Gastroesophageal sphincter (tissue), 4 donors: ENCODE data around the gene OR1G1. TPM values are rescaled to one million over a fixed set of nuclear protein-coding genes. Genes with fewer than 3 reads are reported as not detected.
"Not testable (repeated sequence)": the region's sequence is repeated elsewhere in the genome, so short reads cannot be mapped to it uniquely, and the experiment has no call there.

Source experiments
- ATAC-seq: fragments of 150-250 bp; one replicate; pipeline ENCODE4 v1.9.1; 2016; ENCODE audit warnings: mild to moderate bottlenecking, moderate library complexity
- H3K27ac ChIP-seq, 4 donors: fragments of 200-600 bp; sonication (generic) in 3 of 4; 1 replicate in 3 of 4; 2 replicates in 1 of 4; pipeline ENCODE4 v1.5.1; 2016 to 2019
- H3K27me3 ChIP-seq: fragments of 200-600 bp; sonication (generic); one replicate; pipeline ENCODE4 v1.5.1; 2019
- H3K36me3 ChIP-seq, 2 donors: fragments of 200-600 bp; sonication (generic); one replicate each; pipeline ENCODE4 v1.5.1; 2019; ENCODE audit warnings: control low read depth in 1 of 2
- H3K4me1 ChIP-seq, 3 donors: fragments of 200-600 bp; sonication (generic); 1 replicate in 2 of 3; 2 replicates in 1 of 3; pipeline ENCODE4 v1.5.1; 2016 to 2019; ENCODE audit warnings: control low read depth in 2 of 3
- H3K4me3 ChIP-seq, 2 donors: fragments of 200-600 bp; sonication (generic); one replicate each; pipeline ENCODE4 v1.5.1; 2019; ENCODE audit warnings: mild to moderate bottlenecking in 1 of 2, moderate library complexity in 1 of 2
- H3K9me3 ChIP-seq, 3 donors: fragments of 200-600 bp; sonication (generic); one replicate each; pipeline ENCODE4 v1.5.1; 2017 to 2019; ENCODE audit warnings: control low read depth in 2 of 3
- CTCF ChIP-seq, 4 experiments: fragments of 200-600 bp in 2 of 4; fragments of 450-650 bp in 2 of 4; sonication (generic) in 1 of 4; IDR thresholded peaks; one replicate each; pipeline ENCODE4 v1.5.1; 2017 to 2019; ENCODE audit warnings: antibody characterized with exemption in 4 of 4, mild to moderate bottlenecking in 2 of 4, moderate library complexity in 2 of 4
- EP300 ChIP-seq: sonication (generic); formaldehyde crosslinking; IDR thresholded peaks from one replicate; pipeline ENCODE4 v1.6.1; 2017; ENCODE audit warnings: antibody characterized with exemption, mild to moderate bottlenecking
- POLR2A ChIP-seq, 2 donors: fragments of 450-650 bp; IDR thresholded peaks; one replicate each; pipeline ENCODE4 v1.6.1; 2017; ENCODE audit warnings: antibody characterized with exemption in 2 of 2, mild to moderate bottlenecking in 2 of 2, moderate library complexity in 1 of 2
- POLR2AphosphoS5 ChIP-seq: sonication (generic); formaldehyde crosslinking; IDR thresholded peaks from one replicate; pipeline ENCODE4 v1.6.1; 2017; ENCODE audit warnings: antibody characterized with exemption
- WGBS, 2 donors: methylation state at CpG; one replicate each; pipeline ENCODE4 v1.1.5; 2018; ENCODE audit warnings: low coverage in 1 of 2; 5-methylcytosine and 5-hydroxymethylcytosine counted together
- total RNA-seq, 4 donors: library from RNA; depleted of rRNA; stranded (reverse); fragments of >200 nt; gene quantifications; one replicate each; pipeline ENCODE4 v1.1.0, GENCODE V29; 2016

The OR1G1 gene
- total RNA-seq: not detected

DNA sequence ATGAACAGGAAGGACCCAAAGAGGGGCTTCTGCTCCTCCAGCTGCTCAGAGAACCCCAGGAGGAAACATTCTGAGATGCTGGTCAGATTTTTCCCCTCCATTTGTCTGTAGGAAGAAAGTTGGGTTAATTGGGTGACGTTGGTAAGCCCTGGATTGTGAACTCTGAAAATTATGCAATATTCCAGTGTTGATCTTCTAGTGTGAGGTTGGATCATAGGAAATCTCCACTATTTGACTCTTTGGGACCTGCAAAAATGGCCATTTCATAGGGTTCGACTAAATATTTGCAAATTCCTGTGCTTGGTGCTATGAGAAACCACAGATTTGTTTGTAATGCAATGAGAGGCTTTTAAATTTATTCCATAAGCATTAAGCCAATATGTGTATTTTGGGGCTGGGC lies at the start of gene OR1G1:
TSS of gene OR1G1 (minus strand) at position 101 of the 400 bp plus-strand sequence. CDS start at position 101, 0 bp downstream.
- no peaks in the 10 kb centered on the region for H3K4me1 ChIP-seq
- 55 to 71% methylated on average over 2 of the region's 2 CpGs for WGBS, 2 donors
- ATAC-seq: no peak
- H3K36me3 ChIP-seq: no peaks in the 10 kb centered on the region
- no peak for TF ChIP-seq POLR2AphosphoS5
- no peak for TF ChIP-seq CTCF (IDR thresholded peaks at IDR 0.05)
- no peak for TF ChIP-seq EP300
- no peak for TF ChIP-seq POLR2A (IDR thresholded peaks at IDR 0.05)
- H3K9me3 ChIP-seq: no peaks in the 10 kb centered on the region
- no peak within 1 kb of the TSS for H3K4me3 ChIP-seq
- peaks cover 42% of the 10 kb centered on the region for H3K27me3 ChIP-seq
- no peak within 1 kb of the TSS for H3K27ac ChIP-seq

- Histone ChIP-seq H3K36me3 (no peaks in the 10 kb centered on the region), H3K27ac (no peak overlapping the region), H3K4me1 (no peaks in the 10 kb centered on the region), H3K4me3 (no peak overlapping the region), H3K9me3 (peaks cover 0 to 24% (median 0%) of the 10 kb centered on the region in 3 donors), H3K27me3 (peaks cover 10% of the 10 kb centered on the region)
- no peak for TF ChIP-seq POLR2AphosphoS5
- no peak for ATAC-seq
- WGBS, 2 donors: 40 to 63% methylated on average over 1 to 5 of the region's 5 CpGs
These were observed 40.2 kb upstream of the OR1G1 start for GRCh38 chr17:3167574-3167973.

GRCh38 chr17:3157218-3157617 lies 29.9 kb upstream of the OR1G1 start:
- Histone ChIP-seq H3K4me3 (no peak overlapping the region), H3K4me1 (no peaks in the 10 kb centered on the region), H3K36me3 (no peaks in the 10 kb centered on the region), H3K9me3 (peaks cover 0 to 6% (median 0%) of the 10 kb centered on the region in 3 donors), H3K27ac (no peak overlapping the region), H3K27me3 (peaks cover 22% of the 10 kb centered on the region)
- 77 to 86% methylated on average over 1 of the region's 1 CpG for WGBS, 2 donors
- TF ChIP-seq POLR2A (IDR thresholded peaks at IDR 0.05) (no peak), CTCF (IDR thresholded peaks at IDR 0.05) (no peak), EP300 (no peak), POLR2AphosphoS5 (no peak)
- ATAC-seq: no peak

DNA sequence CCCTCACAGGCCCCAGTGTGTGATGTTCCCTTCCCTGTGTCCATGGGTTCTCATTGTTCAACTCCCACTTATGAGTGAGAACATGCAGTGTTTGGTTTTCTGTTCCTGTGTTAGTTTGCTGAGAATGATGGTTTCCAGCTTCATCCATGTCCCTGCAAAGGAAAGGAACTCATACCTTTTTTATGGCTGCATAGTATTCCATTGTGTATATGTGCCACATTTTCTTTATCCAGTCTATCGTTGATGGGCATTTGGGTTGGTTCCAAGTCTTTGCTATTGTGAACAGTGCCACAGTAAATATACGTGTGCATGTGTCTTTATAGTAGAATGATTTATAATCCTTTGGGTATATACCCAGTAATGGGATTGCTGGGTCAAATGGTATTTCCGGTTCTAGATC lies 10.1 kb upstream of the OR1G1 start:
- H3K36me3 ChIP-seq, H3K27me3 ChIP-seq, H3K27ac ChIP-seq, H3K4me3 ChIP-seq, H3K4me1 ChIP-seq, ATAC-seq: not testable (repeated sequence)
- H3K9me3 ChIP-seq: peaks cover 0 to 13% (median 0%) of the 10 kb centered on the region in 3 donors
- WGBS, 2 donors: 67 to 87% methylated on average over 3 of the region's 3 CpGs

DNA sequence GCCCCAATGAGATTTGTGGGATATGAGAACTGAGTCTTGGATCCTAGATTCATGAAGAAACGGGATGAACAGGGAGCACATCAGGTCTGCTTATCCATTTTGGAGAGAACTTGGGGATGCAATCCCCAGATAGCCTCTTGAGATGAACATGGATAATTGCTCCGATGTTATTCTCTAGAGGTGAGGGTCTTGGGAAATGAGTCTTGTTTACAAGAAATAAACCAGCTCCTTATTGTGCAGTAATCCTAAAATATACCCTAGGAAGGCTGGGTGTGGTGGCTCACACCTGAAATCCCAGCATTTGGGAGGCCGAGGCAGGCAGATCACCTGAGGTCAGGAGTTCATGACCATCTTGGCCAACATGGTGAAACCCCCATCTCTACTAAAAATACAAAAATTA lies 23.0 kb downstream of the OR1G1 start, which contains the start of gene OR1D2:
TSS of gene OR1D2 (minus strand) at position 101 of the 400 bp plus-strand sequence. CDS start 11,426 bp downstream, outside the sequence.
- WGBS, 2 donors: 58 to 63% methylated on average over 3 of the region's 3 CpGs
- no peaks in the 10 kb centered on the region for H3K36me3 ChIP-seq
- ATAC-seq: no peak
- peaks cover 6% of the 10 kb centered on the region for H3K27me3 ChIP-seq
- TF ChIP-seq CTCF (IDR thresholded peaks at IDR 0.05): no peak
- TF ChIP-seq EP300: no peak
- no peak for TF ChIP-seq POLR2A (IDR thresholded peaks at IDR 0.05)
- no peak for TF ChIP-seq POLR2AphosphoS5
- no peak within 1 kb of the TSS for H3K27ac ChIP-seq
- H3K9me3 ChIP-seq: peaks cover 0 to 61% (median 0%) of the 10 kb centered on the region in 3 donors
- no peaks in the 10 kb centered on the region for H3K4me1 ChIP-seq
- H3K4me3 ChIP-seq: no peak within 1 kb of the TSS

Other genes starting within 250 kb of the OR1G1 start
- gene OR1D5, start 63.9 kb downstream of the OR1G1 start, total RNA-seq: not detected
- not detected for gene OR1D2, start 23.1 kb downstream of the OR1G1 start, total RNA-seq
- not detected for gene OR1A2, start 70.0 kb upstream of the OR1G1 start, total RNA-seq
- gene OR1A1, start 80.1 kb upstream of the OR1G1 start, total RNA-seq: under 1 TPM in 1 of 4 donors, not detected in 3; 0.23 TPM
- gene OR3A1, start 170.8 kb upstream of the OR1G1 start, total RNA-seq: under 1 TPM in 1 of 4 donors, not detected in 3; 0.50 TPM